Mucosa of descending colon (tissue), 3 donors: ENCODE data around the gene PGP. TPM values are rescaled to one million over a fixed set of nuclear protein-coding genes. Genes with fewer than 3 reads are reported as not detected.
A peak's percentile ranks its signal among the peaks of the same experiment; 100 is the strongest.
"Not testable (repeated sequence)": the region's sequence is repeated elsewhere in the genome, so short reads cannot be mapped to it uniquely, and the experiment has no call there.

Experiments used
- ATAC-seq: fragments of 200-7000 bp; cut with Tn5 transposase; one replicate; pipeline ENCODE4 v1.9.1; 2020; ENCODE audit warnings: mild to moderate bottlenecking, moderate library complexity
- DNase-seq, 3 donors: peaks; one replicate each; pipeline ENCODE4 v3.0.0-alpha.2; 2020
- H3K36me3 ChIP-seq: fragments of 200-600 bp; one replicate; pipeline ENCODE4 v1.8.0; 2021; ENCODE audit warnings: low read depth, mild to moderate bottlenecking
- H3K4me1 ChIP-seq: fragments of 200-600 bp; one replicate; pipeline ENCODE4 v1.8.0; 2021; ENCODE audit warnings: low read depth, mild to moderate bottlenecking
- H3K4me3 ChIP-seq: fragments of 200-600 bp; one replicate; pipeline ENCODE4 v1.8.0; 2021; ENCODE audit warnings: mild to moderate bottlenecking
- H3K9me3 ChIP-seq: fragments of 200-600 bp; one replicate; pipeline ENCODE4 v1.8.0; 2021; ENCODE audit warnings: mild to moderate bottlenecking
- CTCF ChIP-seq: fragments of 200-600 bp; IDR thresholded peaks from one replicate; pipeline ENCODE4 v1.8.0; 2022; ENCODE audit warnings: antibody characterized with exemption, mild to moderate bottlenecking
- intact Hi-C, 2 donors: fragments of 100-400 bp; cut with DNase I in 1 of 2; cut with micrococcal nuclease in 1 of 2; formaldehyde crosslinking; loops; one replicate each; pipeline versions ENCODE4 v1.11.0 to v1.11.1; 2022; cut with DNase I, micrococcal nuclease
- long read RNA-seq, 2 donors: library from polyadenylated mRNA; unstranded; transcript quantifications; one replicate each; pipeline ENCODE4 v2.0.0, GENCODE V29; 2019 to 2021
- total RNA-seq, 3 donors: library from RNA; stranded (reverse); fragmentation: NEBNext Ultra II Directional in 2 of 3; extraction: Animal tissue kit (Norgen Biotek cat#: 25700) in 2 of 3; gene quantifications; one replicate each; pipeline versions ENCODE4 v1.2.1 to v1.2.4, GENCODE V29; 2021 to 2023
- donor health status: DM: no; HTN: no; CAD: no; lungs with moderate emphysema.
- donor health status: DM: no; HTN: no; CAD: no.
- donor health status: DM: no; HTN: yes; CAD: no.

The PGP gene
- 10 to 100 TPM; 15.5 to 19.7 (median 17.6) TPM for total RNA-seq
- long read RNA-seq, donor 1, transcript PGP-201 (2 exons, 2,727 nt) = major isoform, 90 of 95 reads
- long read RNA-seq, donor 1, partial matches to known transcripts = 0 of 95 reads
- long read RNA-seq, donor 1, other reads (novel, unspliced or antisense) = 5 of 95 reads
- long read RNA-seq, donor 2, transcript PGP-201 (2 exons, 2,727 nt) = major isoform, 12 of 12 reads
- long read RNA-seq, donor 2, partial matches to known transcripts = 0 of 12 reads
- long read RNA-seq, donor 2, other reads (novel, unspliced or antisense) = 0 of 12 reads

DNA sequence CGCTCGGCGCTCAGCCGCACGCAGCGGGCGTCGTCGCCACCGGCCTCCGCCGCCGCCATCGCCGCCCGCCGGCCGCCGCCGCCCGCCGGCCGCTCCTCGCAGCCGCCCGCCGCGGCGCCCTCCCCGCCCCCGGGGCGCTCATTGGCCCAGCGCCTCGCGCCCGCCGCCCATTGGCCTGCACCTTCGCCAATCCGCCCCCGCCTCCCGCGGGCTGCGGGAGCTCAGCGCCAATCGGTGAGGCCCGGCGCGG lies at the start of gene PGP:
PGP (minus strand) TSS at position 122 of the 250 bp plus-strand sequence; CDS start at position 59, 63 bp downstream.
- ATAC-seq = peak; percentile 91
- TF ChIP-seq CTCF = no peak
- Histone ChIP-seq H3K4me1 (peaks cover 19% of the 10 kb centered on the region), H3K9me3 (no peaks in the 10 kb centered on the region), H3K4me3 (peak within 1 kb of the TSS; percentile 54), H3K36me3 (no peaks in the 10 kb centered on the region)
- no peak for DNase-seq
- intact Hi-C loops = no loop called here

- H3K36me3 ChIP-seq = peaks cover 28% of the 10 kb centered on the region
- intact Hi-C loops, H3K4me3 ChIP-seq, ATAC-seq, H3K4me1 ChIP-seq, H3K9me3 ChIP-seq: not testable (repeated sequence)
- peak in 2 of 3 donors; percentile 26 to 36 for DNase-seq
These were observed 48.4 kb upstream of the PGP start for GRCh38 chr16:2263026-2263425.

GRCh38 chr16:2260250-2260649 lies 45.6 kb upstream of the PGP start:
- no peak overlapping the region for H3K4me3 ChIP-seq
- H3K36me3 ChIP-seq = peaks cover 37% of the 10 kb centered on the region
- no peaks in the 10 kb centered on the region for H3K9me3 ChIP-seq
- intact Hi-C loops = no loop called here
- no peaks in the 10 kb centered on the region for H3K4me1 ChIP-seq
- DNase-seq = peak in 1 of 3 donors; percentile 4
- ATAC-seq = no peak
- no peak for TF ChIP-seq CTCF

DNA sequence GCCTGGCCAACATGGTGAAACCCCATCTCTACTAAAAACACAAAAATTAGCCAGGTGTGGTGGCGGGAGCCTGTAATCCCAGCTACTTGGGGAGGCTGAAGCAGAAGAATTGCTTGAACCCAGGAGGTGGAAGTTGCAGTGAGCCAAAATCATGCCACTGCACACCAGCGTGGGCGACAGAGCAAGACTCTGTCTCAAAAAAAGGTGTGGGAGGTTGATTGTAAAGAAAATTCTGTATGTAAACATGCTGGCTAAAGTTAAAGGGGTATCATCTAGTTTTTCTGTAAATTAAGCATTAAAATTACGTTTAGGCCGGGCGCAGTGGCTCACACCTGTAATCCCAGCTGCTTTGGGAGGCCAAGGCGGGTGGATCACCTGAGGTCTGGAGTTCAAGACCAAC lies 43.9 kb upstream of the PGP start:
- H3K4me3 ChIP-seq, H3K4me1 ChIP-seq, intact Hi-C loops, ATAC-seq, DNase-seq, H3K9me3 ChIP-seq: not testable (repeated sequence)
- peaks cover 37% of the 10 kb centered on the region for H3K36me3 ChIP-seq

GRCh38 chr16:2257726-2258125 lies 43.1 kb upstream of the PGP start:
- TF ChIP-seq CTCF = no peak
- no peaks in the 10 kb centered on the region for H3K9me3 ChIP-seq
- ATAC-seq = no peak
- no peaks in the 10 kb centered on the region for H3K4me1 ChIP-seq
- H3K36me3 ChIP-seq = peaks cover 37% of the 10 kb centered on the region
- intact Hi-C loops = no loop called here
- no peak overlapping the region for H3K4me3 ChIP-seq
- peak in 1 of 3 donors; percentile 21 for DNase-seq

GRCh38 chr16:2256531-2257140 lies 42.0 kb upstream of the PGP start:
- ATAC-seq (no peak), DNase-seq (no peak)
- intact Hi-C loops = no loop called here
- Histone ChIP-seq H3K4me3 (no peak overlapping the region), H3K9me3 (no peaks in the 10 kb centered on the region), H3K36me3 (peaks cover 27% of the 10 kb centered on the region), H3K4me1 (peaks cover 10% of the 10 kb centered on the region)
- no peak for TF ChIP-seq CTCF
